Measurements from ENCODE around the gene DBT.
A peak's percentile ranks its signal among the peaks of the same experiment; 100 is the strongest.
"Not testable (repeated sequence)": the region's sequence is repeated elsewhere in the genome, so short reads cannot be mapped to it uniquely, and the experiment has no call there.

Gene DBT

GRCh38 chr1:100249155-100249536 is 488 bp downstream of the DBT start:
- peak; percentile 41 for DNase-seq (ENCODE audit: low read depth)
- peak overlapping the region; percentile 99 for H3K4me3 ChIP-seq (ENCODE audit: low read depth, low read length)
- TF ChIP-seq MAX (IDR thresholded peaks at IDR 0.05; ENCODE audit: low read depth, low read length) (no peak), CTCF (IDR thresholded peaks at IDR 0.05; ENCODE audit: low read depth, low read length) (no peak), POLR2A (IDR thresholded peaks at IDR 0.05; ENCODE audit: extremely low read depth, insufficient read length) (no peak), MYC (IDR thresholded peaks at IDR 0.05; ENCODE audit: low read depth, low read length) (no peak)

- no peak for DNase-seq (ENCODE audit: low read depth)
- no peak overlapping the region for H3K4me3 ChIP-seq (ENCODE audit: low read depth, low read length)
- TF ChIP-seq MYC (IDR thresholded peaks at IDR 0.05; ENCODE audit: low read depth, low read length) (no peak), POLR2A (IDR thresholded peaks at IDR 0.05; ENCODE audit: extremely low read depth, insufficient read length) (no peak), CTCF (IDR thresholded peaks at IDR 0.05; ENCODE audit: low read depth, low read length) (no peak), MAX (IDR thresholded peaks at IDR 0.05; ENCODE audit: low read depth, low read length) (no peak)
Observed at GRCh38 chr1:100246738-100247137, 2.9 kb downstream of the DBT start.

GRCh38 chr1:100240631-100241030 is 9.0 kb downstream of the DBT start:
- no peak for DNase-seq (ENCODE audit: low read depth)
- H3K4me3 ChIP-seq (ENCODE audit: low read depth, low read length): no peak overlapping the region
- TF ChIP-seq MYC (IDR thresholded peaks at IDR 0.05; ENCODE audit: low read depth, low read length) (no peak), POLR2A (IDR thresholded peaks at IDR 0.05; ENCODE audit: extremely low read depth, insufficient read length) (no peak), CTCF (IDR thresholded peaks at IDR 0.05; ENCODE audit: low read depth, low read length) (no peak), MAX (IDR thresholded peaks at IDR 0.05; ENCODE audit: low read depth, low read length) (no peak)

GRCh38 chr1:100239961-100240360 is 9.7 kb downstream of the DBT start:
- no peak overlapping the region for H3K4me3 ChIP-seq (ENCODE audit: low read depth, low read length)
- TF ChIP-seq MYC (IDR thresholded peaks at IDR 0.05; ENCODE audit: low read depth, low read length): no peak
- TF ChIP-seq MAX (IDR thresholded peaks at IDR 0.05; ENCODE audit: low read depth, low read length): no peak
- no peak for TF ChIP-seq POLR2A (IDR thresholded peaks at IDR 0.05; ENCODE audit: extremely low read depth, insufficient read length)
- no peak for TF ChIP-seq CTCF (IDR thresholded peaks at IDR 0.05; ENCODE audit: low read depth, low read length)
- DNase-seq (ENCODE audit: low read depth): no peak

GRCh38 chr1:100237091-100237490 is 12.5 kb downstream of the DBT start:
- no peak for TF ChIP-seq MYC (IDR thresholded peaks at IDR 0.05; ENCODE audit: low read depth, low read length)
- TF ChIP-seq MAX (IDR thresholded peaks at IDR 0.05; ENCODE audit: low read depth, low read length): no peak
- no peak for TF ChIP-seq CTCF (IDR thresholded peaks at IDR 0.05; ENCODE audit: low read depth, low read length)
- TF ChIP-seq POLR2A (IDR thresholded peaks at IDR 0.05; ENCODE audit: extremely low read depth, insufficient read length): no peak
- no peak for DNase-seq (ENCODE audit: low read depth)
- H3K4me3 ChIP-seq (ENCODE audit: low read depth, low read length): no peak overlapping the region

GRCh38 chr1:100234432-100234831 is 15.2 kb downstream of the DBT start:
- DNase-seq (ENCODE audit: low read depth): no peak
- H3K4me3 ChIP-seq (ENCODE audit: low read depth, low read length): no peak overlapping the region
- TF ChIP-seq MAX (IDR thresholded peaks at IDR 0.05; ENCODE audit: low read depth, low read length) (no peak), POLR2A (IDR thresholded peaks at IDR 0.05; ENCODE audit: extremely low read depth, insufficient read length) (no peak), CTCF (IDR thresholded peaks at IDR 0.05; ENCODE audit: low read depth, low read length) (no peak), MYC (IDR thresholded peaks at IDR 0.05; ENCODE audit: low read depth, low read length) (no peak)

- not testable (repeated sequence) for H3K4me3 ChIP-seq (ENCODE audit: low read depth, low read length); DNase-seq (ENCODE audit: low read depth)
Observed at GRCh38 chr1:100233566-100233965, 16.1 kb downstream of the DBT start.

Measured in NB4 (cell line).